HuH-7.5 (cell line): ENCODE results near the gene SCAPER.

ENCODE experiments used
- DNase-seq: peaks from one replicate; pipeline ENCODE4 v3.0.0; 2011; ENCODE audit warnings: low spot score

Gene SCAPER, protein sequence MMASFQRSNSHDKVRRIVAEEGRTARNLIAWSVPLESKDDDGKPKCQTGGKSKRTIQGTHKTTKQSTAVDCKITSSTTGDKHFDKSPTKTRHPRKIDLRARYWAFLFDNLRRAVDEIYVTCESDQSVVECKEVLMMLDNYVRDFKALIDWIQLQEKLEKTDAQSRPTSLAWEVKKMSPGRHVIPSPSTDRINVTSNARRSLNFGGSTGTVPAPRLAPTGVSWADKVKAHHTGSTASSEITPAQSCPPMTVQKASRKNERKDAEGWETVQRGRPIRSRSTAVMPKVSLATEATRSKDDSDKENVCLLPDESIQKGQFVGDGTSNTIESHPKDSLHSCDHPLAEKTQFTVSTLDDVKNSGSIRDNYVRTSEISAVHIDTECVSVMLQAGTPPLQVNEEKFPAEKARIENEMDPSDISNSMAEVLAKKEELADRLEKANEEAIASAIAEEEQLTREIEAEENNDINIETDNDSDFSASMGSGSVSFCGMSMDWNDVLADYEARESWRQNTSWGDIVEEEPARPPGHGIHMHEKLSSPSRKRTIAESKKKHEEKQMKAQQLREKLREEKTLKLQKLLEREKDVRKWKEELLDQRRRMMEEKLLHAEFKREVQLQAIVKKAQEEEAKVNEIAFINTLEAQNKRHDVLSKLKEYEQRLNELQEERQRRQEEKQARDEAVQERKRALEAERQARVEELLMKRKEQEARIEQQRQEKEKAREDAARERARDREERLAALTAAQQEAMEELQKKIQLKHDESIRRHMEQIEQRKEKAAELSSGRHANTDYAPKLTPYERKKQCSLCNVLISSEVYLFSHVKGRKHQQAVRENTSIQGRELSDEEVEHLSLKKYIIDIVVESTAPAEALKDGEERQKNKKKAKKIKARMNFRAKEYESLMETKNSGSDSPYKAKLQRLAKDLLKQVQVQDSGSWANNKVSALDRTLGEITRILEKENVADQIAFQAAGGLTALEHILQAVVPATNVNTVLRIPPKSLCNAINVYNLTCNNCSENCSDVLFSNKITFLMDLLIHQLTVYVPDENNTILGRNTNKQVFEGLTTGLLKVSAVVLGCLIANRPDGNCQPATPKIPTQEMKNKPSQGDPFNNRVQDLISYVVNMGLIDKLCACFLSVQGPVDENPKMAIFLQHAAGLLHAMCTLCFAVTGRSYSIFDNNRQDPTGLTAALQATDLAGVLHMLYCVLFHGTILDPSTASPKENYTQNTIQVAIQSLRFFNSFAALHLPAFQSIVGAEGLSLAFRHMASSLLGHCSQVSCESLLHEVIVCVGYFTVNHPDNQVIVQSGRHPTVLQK (N-terminal part only)

DNA sequence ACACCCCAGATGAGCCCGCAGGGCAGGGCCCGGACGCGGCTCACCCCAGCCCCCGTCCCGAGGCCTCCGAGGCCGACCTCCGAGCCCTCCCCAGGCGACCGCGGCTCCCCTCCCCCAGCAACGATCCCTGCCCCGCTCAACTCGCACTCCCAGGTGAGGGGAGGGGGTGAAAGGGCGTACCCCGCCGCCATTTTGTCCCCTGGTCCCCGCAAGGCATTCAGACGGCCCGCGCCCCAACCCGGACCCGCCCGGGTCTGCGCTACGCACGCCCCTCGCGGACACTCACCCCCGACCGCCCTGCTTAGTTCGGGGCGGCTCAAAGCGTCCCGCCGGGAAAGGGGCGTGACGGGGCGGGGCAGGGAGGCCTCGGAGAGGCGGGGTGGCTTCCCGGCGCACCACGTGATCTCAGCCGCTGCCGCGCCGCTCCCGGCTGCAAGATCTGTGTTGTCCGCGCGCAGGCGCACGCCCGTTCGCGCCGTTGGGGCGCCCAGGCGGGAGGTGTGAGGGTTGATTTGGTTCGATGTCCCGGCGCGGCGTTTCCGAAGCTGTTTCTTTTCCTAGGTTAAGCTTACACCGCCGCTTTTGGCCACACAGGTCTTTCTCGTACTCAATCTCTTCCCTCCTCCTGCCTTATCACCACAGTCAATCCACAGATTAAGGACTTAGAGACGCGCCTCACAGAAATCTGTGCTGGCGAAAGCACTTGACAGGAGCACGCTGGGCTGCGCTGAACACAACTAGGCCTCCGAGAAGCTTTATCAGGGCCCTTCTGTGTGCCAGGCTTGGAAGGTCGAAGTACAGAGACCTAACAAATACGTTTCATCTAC lies at the start of gene SCAPER:
TSS of gene SCAPER (minus strand) at position 328 of the 827 bp plus-strand sequence. CDS start 21,523 bp downstream, outside the sequence.
- peak; percentile 92 for DNase-seq

DNA sequence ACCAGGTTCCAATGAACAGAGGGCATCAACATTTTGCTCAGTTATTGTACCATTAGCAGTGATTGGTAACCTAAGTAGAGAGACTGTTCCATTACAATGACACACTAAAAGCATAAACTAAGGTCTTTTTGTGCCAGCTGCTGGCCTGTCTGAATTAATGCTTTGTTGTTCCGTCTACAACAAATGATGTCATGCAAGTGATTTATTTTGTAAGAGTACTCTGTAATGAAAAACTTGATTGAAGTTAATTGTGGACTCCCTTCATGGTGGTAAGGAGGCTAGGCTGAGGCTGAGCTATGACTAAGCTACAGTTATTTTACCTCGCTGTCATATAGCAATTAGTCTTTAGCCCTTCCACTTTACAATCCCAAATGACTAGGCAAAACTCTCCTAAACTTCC lies 49.6 kb upstream of the SCAPER start:
- no peak for DNase-seq

DNA sequence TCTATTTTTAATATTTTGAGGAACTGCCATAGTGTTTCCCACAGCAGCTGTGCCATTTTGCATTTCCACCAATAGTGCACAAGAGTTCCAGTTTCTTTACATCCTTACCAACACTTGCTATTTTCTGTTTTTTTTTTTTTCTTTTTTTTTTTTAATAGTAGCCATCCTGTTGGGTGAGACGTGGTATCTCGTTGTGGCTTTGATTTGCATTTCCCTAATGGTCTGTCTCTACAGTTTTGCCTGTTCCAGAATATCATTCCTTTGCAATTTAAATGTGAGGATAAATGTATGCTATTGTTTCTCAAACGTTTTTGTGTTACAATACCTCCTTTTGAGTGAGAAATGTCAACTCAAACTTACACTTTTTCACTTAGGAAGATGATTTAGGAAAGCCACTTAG lies 48.8 kb upstream of the SCAPER start:
- DNase-seq: no peak

DNA sequence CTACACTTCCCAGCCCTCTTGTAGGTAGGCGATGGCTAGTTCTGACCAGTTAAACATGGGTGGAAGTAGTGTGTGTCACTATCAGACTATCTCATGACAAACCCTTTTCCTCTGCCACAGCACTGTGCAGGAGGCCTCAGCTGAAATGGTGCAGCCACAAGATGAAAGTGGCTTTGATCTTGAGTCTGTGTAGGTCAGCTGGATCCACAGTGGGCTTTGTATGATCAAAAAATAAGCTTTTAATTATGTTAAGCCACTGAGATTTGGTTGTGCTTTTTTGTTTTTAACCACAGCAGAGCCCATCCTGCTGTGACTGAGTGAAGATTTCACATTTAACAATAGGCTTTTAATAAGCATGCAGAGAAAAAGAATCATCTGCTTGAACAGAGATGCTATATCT lies 46.1 kb upstream of the SCAPER start:
- no peak for DNase-seq

DNA sequence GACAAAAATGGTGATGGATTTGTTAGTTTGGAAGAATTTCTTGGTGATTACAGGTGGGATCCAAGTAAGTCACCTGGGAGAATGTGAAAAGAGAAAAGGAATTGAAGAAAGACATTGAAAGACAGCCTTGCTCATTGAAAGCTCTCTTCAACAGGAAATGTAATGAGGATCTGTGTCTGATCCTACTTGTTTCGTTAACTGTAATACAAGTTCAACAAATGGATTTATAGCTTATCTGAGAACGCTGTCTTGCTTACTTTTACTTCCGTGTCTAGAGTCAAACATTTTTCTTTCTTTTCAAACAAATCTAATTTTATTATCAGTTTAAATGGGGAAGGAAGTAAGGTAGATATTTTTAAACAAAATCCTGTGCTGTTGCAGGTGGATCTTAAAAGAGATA lies 42.3 kb upstream of the SCAPER start:
- no peak for DNase-seq

DNA sequence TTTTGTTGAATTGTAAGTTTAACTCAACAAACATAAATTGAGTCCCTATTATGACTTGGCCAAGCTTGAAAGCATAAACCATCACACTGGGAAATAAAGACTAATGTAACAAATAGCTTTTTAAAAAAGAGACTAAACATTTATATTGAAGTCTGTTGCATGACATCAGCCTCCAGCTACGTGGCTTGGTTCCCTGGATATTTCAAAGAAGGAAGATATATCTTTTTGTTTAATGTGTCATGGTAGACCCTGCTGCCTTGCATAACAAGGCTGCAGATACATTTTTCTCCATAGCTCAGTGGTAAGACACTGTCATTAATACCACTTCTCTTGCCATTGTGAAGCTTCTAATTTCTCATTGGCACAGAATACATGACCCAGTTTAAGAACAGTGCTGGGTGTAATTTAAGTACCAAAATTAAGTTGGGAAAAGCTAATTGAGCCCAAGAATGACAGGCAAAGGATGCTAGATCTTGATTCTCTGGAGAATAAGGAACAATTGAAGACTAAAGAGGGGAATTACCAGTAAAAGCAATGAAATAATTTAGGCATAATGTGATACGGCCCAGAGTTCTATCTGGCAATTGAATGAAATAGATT lies 40.5 kb upstream of the SCAPER start:
- DNase-seq: no peak

DNA sequence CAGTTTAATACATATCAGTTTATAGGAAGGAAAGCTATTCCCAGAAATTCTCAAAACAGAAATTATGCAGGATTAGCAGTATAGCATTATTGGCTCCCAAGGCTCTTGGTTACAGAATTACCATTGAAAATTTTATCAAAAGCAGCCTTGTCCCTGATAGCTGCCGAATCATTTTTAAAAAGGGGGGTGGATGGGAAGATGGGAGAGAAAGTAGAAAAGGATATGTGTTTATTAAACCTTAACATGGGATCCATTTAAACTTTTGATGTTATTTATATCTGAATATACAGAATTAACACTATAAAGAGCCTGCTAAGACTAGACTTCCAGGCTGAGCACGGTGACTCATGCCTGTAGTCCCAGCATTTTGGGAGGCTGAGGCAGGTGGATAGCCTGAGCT lies 37.2 kb upstream of the SCAPER start:
- DNase-seq: no peak

DNA sequence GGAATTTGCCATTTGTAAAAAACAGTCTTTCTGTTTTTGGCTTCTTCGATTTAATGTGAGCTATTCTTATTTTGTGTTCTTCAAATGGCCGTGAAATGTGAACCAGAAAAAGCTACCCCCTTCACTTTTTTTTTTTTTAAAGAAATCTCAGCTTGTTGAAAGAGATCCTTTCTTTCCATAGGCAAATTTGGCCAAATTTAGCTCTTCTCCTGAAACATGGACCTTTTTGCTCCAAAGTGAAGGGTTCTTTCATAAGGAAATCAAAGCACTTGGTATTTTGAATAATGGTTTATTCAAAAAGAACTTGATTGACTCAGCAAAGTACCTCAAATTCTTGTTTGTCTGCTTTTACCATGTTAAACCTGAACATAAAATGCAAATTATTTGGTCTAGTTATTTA lies 36.5 kb upstream of the SCAPER start:
- DNase-seq: no peak

DNA sequence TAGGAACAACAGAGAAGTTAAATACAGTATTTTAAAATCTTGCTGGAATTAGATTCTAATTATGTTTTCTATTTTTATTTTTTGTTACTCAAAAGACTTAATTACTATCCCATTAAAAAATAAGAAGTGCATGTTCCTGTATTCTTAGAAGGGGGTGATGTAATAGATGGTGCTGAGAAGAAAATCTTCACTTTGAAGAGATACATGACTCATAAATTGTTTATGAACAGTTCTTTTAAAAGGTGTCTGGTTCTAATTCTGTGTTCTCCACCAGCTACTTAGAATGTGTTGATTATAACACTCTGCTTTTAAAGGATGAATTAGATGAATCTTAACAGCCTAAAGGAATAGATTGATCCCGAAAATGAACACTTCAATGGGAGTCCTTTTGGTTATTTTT lies 34.6 kb upstream of the SCAPER start:
- no peak for DNase-seq

DNA sequence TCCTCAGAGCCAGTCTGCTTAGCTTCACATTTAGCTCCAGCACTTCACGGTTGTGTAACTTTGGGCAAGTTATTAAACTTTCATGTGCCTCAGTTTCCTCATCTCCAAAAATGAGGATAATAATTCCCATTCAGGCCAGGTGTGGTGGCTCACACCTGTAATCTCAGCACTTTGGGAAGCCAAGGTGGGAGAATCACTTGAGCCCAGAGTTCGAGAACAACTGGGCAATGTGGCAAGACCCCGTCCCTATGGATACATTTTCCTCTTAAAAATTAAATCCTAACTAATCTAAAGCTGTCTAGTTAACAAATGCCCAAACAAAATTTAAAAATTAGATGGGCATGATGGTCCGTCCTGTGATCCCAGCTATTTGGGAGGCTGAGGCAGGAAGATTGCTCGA lies 33.6 kb upstream of the SCAPER start:
- no peak for DNase-seq

DNA sequence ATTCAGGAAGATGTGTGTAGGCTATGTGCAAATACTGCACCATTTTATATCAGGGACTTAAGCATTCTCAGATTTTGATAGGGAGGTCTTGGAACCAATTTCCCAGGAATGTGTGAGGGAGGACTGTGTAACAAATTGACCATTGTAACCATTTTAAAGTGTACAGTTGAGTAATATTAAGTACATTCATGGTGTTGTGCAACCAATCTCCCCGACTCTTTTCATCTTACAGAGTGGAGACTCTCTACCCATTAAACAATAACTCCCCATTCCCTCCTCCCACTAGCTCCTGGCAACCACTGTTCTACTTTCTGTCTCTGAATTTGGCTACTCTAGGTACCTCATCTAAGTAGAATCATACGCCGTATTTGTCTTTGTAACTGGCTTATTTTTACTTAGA lies 31.5 kb upstream of the SCAPER start:
- no peak for DNase-seq

DNA sequence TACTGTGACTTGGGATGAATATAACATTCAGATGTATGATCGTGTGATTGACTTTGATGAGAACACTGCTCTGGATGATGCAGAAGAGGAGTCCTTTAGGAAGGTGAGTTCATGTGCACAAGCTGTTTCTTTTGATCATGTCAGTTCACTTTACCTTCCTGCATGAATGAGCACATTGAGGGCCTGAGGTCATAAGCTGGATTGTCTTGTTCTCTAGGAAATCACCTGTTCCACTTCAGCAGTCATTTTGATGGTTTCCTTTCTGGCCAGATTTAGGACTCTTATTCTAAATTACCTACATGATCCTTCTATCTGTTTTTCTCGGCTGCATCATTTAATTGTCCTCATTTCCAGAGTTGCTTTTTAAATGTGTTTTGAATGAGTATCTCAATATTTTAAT lies 30.5 kb upstream of the SCAPER start:
- no peak for DNase-seq

DNA sequence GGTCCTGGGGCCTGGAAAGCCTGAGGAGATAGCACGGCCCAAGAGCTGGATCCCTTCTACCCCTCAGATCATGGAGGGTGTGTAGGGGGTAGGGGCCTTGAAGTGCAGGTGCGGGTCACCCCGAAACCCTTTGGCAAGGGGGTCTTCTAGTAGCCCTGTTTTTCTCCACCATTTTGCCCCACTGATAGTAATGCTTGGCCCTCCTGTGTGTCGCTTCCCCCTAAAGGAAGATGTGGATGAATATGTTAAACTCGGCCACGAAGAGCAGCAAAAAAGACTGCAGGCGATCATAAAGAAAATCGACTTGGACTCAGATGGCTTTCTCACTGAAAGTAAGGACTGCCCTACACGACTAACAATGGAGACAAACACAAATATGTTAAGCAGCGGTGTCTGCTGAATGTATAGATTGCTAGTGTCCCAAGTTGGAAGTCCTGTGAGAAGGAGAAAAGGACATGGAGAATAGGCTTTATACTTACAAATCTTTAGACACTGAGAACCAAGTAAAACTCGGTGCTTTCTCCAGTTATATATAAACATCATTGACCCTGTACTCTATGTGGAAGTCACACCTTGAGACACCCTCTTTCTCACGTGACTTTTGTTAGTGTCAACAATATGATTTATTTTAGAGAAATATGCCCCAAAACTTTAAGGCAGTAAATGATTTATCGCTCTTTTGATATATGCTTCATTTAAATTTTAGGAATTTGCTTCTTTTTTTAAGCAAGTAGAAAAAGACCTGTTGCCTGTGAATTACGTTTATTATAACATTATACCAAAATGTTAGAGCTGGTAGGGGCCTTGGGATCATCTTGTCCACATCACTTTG lies 27.2 kb upstream of the SCAPER start:
- DNase-seq: no peak

DNA sequence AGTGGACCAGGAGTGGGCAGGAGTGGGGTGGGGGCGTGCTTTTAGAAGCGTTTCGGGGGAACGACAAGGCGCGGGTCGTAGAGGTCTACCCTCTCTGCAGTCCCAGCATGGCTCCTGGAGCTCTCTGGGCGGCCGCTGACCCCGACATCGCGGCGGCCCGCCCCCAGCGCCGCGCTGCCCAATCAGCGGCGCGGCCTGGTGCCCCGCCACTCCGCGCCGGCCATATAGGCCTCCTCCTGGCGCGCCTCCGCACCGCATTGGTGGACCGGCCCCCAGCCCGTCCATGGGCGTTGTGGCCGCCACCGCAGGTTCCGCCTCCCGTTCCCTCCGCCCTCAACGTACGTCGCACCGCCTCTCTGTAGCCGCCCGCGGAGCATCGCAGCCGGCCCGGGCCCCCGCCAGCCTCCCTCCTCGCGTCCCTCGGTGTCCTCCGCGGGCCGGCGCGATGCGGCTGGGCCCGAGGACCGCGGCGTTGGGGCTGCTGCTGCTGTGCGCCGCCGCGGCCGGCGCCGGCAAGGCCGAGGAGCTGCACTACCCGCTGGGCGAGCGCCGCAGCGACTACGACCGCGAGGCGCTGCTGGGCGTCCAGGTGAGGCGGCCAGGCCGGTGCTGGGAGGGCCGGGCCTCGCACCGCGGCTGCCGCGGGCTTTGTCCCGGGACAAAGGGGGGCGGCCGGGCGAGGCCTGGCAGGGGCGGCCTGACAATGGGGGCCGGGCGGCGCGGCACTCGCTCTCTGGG lies 26.4 kb upstream of the SCAPER start, which contains the start of gene RCN2:
TSS of gene RCN2 (plus strand) at position 353 of the 738 bp plus-strand sequence. CDS start at position 446, 93 bp downstream.
- peak; percentile 89 for DNase-seq

DNA sequence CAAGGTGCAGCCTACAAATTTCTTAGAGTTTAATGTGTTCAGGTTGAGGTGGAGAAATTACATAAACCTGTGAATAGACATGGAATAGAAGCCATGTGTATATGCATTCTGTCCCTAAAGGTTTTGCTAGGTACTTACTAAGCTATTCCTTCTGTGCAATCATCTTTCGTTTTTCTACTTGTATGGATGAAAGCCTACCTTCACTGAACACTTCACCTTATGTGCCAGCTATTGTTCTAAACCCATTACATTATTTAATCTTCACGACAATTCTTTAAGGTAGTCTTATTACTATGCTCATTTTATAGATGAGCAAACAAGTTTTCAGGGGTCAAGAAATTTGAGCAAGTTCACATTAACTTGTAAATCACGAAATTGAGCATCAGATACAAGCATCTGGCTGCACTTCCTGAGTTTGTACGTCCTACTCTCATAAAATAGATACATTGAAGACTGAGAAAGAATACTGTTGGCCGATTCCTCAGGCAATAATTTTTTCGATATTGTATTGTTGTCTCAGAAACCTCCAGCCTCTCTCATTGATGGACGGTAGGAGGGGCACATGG lies 25.8 kb upstream of the SCAPER start:
- DNase-seq: no peak

DNA sequence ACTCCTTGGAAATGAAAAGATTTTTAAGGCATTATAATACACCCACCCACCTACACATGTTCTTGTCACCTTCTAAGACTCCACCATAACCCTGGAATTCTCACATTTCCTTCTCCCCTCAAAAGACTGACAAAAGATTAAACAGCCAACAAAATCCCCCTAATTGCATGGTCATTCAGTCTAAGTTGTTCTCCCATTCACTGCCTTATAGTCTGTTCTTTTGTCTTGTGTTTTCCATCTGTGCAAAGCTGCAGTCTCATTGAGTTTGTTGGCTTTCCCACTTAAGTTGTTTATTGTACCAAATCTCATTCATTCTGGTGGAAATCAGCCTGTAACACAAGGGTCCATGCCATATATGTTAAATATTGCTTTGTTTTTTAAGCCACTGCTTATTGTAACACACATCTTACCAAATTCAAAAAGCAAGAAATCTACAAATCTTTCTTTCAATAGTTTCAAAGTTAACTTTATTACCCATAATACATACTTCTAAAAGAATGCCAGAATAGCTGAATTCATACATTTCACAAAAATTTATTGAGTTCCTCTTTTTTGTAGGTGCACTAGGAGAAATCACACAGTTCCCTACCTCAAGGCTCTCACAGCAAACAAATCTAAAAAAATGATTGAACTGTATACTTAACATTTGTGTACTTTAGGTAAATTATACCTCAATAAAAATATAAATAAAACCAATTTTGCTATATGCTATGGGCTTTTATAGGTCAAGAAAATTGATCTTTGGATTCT lies 24.0 kb upstream of the SCAPER start:
- no peak for DNase-seq

DNA sequence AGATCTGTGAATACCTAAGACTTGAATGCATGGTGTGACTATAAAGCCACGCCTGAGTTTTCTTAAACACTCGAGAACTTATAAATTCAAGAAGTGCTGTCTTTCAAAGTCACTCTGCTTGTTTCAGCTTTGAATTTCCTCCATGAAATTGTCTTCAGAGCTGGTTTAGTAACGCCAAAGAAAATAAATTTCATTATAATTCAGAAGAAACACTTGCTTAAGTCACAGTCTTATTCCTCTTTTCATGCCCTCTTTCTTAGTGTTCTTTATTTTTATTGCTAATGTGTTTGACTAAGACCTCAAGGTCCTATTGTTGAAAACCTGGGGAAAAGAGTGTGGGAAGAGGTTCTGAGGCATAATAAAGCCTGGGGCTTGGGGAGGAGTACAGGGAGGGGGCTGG lies 23.1 kb upstream of the SCAPER start:
- no peak for DNase-seq

DNA sequence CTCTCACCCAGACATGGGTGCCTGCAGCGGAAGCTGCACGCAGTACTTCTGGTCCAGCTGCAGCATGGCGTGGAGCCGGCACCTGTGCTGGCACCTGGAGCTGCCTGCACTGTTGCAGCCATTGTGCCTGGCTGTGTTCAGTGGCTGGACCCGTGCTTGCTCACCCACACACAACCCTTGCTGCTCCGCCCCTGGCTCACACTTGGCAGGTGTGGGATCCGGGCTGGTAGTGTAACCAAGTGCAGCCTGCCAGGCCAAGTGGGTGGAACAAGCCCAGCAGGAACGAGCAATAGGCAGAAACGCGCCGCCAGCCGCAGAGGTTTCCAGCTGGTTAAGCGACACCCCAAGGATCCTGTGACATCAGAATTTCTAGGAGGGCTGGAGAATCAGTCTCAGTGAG lies 11.2 kb upstream of the SCAPER start:
- DNase-seq: no peak
